ENCODE measurements around the gene MYRFL.

The MYRFL gene

GRCh38 chr12:69906411-69907216, 81.6 kb downstream of the MYRFL start:
- H3K79me2 ChIP-seq (ENCODE audit: insufficient read depth, low read length), result no peaks in the 10 kb centered on the region
- no peaks in the 10 kb centered on the region for H3K36me3 ChIP-seq (ENCODE audit: insufficient read depth, low read length)
- H4K20me1 ChIP-seq (ENCODE audit: insufficient read depth, low read length), result no peaks in the 10 kb centered on the region
- no peak for TF ChIP-seq EZH2 (IDR thresholded peaks at IDR 0.05; ENCODE audit: borderline replicate concordance, low read depth, low read length, severe bottlenecking)
- no peak for TF ChIP-seq CTCF (IDR thresholded peaks at IDR 0.05; ENCODE audit: borderline replicate concordance, extremely low read depth, low read length, poor library complexity, severe bottlenecking)
- H3K27ac ChIP-seq (ENCODE audit: low read length), result no peak overlapping the region
- no peaks in the 10 kb centered on the region for H3K4me1 ChIP-seq (ENCODE audit: insufficient read depth, low read length)
- H3K27me3 ChIP-seq (ENCODE audit: insufficient read depth, low read length, poor library complexity), result peaks cover 3% of the 10 kb centered on the region
- no peak overlapping the region for H3K9ac ChIP-seq (ENCODE audit: low read depth, low read length)
- H3K4me3 ChIP-seq (ENCODE audit: low read depth in 1 of 2, low read length in 2 of 2), result no peak overlapping the region
- no peaks in the 10 kb centered on the region for H3K9me3 ChIP-seq (ENCODE audit: insufficient read depth, low read length, severe bottlenecking)
- H3K4me2 ChIP-seq (ENCODE audit: insufficient read depth, low read length), result no peak overlapping the region
- DNase-seq (no peak), ATAC-seq (ENCODE audit: insufficient read depth, low read depth) (no peak)
- no peak overlapping the region for H2AFZ ChIP-seq (ENCODE audit: low read depth, low read length)

GRCh38 chr12:69908203-69908602, 83.2 kb downstream of the MYRFL start:
- Histone ChIP-seq H3K79me2 (ENCODE audit: insufficient read depth, low read length) (no peaks in the 10 kb centered on the region), H2AFZ (ENCODE audit: low read depth, low read length) (no peak overlapping the region), H3K27me3 (ENCODE audit: insufficient read depth, low read length, poor library complexity) (peaks cover 3% of the 10 kb centered on the region), H3K4me3 (ENCODE audit: low read depth in 1 of 2, low read length in 2 of 2) (no peak overlapping the region), H3K4me1 (ENCODE audit: insufficient read depth, low read length) (no peaks in the 10 kb centered on the region), H3K4me2 (ENCODE audit: insufficient read depth, low read length) (no peak overlapping the region), H3K9me3 (ENCODE audit: insufficient read depth, low read length, severe bottlenecking) (no peaks in the 10 kb centered on the region), H4K20me1 (ENCODE audit: insufficient read depth, low read length) (no peaks in the 10 kb centered on the region), H3K36me3 (ENCODE audit: insufficient read depth, low read length) (no peaks in the 10 kb centered on the region), H3K9ac (ENCODE audit: low read depth, low read length) (no peak overlapping the region), H3K27ac (ENCODE audit: low read length) (no peak overlapping the region)
- ATAC-seq (ENCODE audit: insufficient read depth, low read depth), result no peak
- TF ChIP-seq EZH2 (IDR thresholded peaks at IDR 0.05; ENCODE audit: borderline replicate concordance, low read depth, low read length, severe bottlenecking) (no peak), CTCF (IDR thresholded peaks at IDR 0.05; ENCODE audit: borderline replicate concordance, extremely low read depth, low read length, poor library complexity, severe bottlenecking) (no peak)
- no peak for DNase-seq

GRCh38 chr12:69910694-69911093, 85.7 kb downstream of the MYRFL start:
- H3K9ac ChIP-seq (ENCODE audit: low read depth, low read length), result no peak overlapping the region
- no peaks in the 10 kb centered on the region for H3K79me2 ChIP-seq (ENCODE audit: insufficient read depth, low read length)
- DNase-seq, result no peak
- H3K4me1 ChIP-seq (ENCODE audit: insufficient read depth, low read length), result no peaks in the 10 kb centered on the region
- H2AFZ ChIP-seq (ENCODE audit: low read depth, low read length), result no peak overlapping the region
- H3K36me3 ChIP-seq (ENCODE audit: insufficient read depth, low read length), result no peaks in the 10 kb centered on the region
- H3K4me3 ChIP-seq (ENCODE audit: low read depth in 1 of 2, low read length in 2 of 2), result no peak overlapping the region
- H3K4me2 ChIP-seq (ENCODE audit: insufficient read depth, low read length), result no peak overlapping the region
- no peaks in the 10 kb centered on the region for H4K20me1 ChIP-seq (ENCODE audit: insufficient read depth, low read length)
- H3K9me3 ChIP-seq (ENCODE audit: insufficient read depth, low read length, severe bottlenecking), result no peaks in the 10 kb centered on the region
- ATAC-seq (ENCODE audit: insufficient read depth, low read depth), result no peak
- TF ChIP-seq CTCF (IDR thresholded peaks at IDR 0.05; ENCODE audit: borderline replicate concordance, extremely low read depth, low read length, poor library complexity, severe bottlenecking) (no peak), EZH2 (IDR thresholded peaks at IDR 0.05; ENCODE audit: borderline replicate concordance, low read depth, low read length, severe bottlenecking) (no peak)
- H3K27ac ChIP-seq (ENCODE audit: low read length), result no peak overlapping the region
- H3K27me3 ChIP-seq (ENCODE audit: insufficient read depth, low read length, poor library complexity), result no peaks in the 10 kb centered on the region

Measured in DND-41 (cell line).